Measurements from ENCODE around the gene CDT1. TPM values are rescaled to one million over a fixed set of nuclear protein-coding genes. Genes with fewer than 3 reads are reported as not detected.

The CDT1 gene
- total and polyA plus RNA-seq, 2 experiments from 2014 or later = 32.6 to 187 TPM

DNA sequence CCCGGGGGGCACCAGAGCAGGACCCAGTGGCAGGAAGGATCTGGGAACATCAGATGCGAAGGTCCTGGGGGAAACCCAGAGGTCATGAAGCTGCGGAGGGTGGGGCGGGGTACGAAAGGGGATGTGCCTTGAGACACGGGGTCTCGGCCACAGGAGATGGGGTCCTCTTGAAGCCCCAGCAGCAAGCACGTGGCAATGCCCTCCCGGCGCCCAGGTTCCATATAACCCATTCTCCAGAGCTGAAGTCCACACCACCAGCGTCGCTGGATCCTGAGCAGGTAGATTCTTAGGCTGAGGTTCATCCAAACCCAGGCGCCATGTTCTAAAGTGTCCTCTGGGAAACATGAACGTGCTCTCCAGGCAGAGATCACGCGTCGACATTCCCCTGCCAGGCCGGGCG lies 39.5 kb upstream of the CDT1 start:
- DNase-seq (ENCODE audit: low spot score) (no peak), ATAC-seq (no peak)
- no peaks in the 10 kb centered on the region for H3K27me3 ChIP-seq (ENCODE audit: insufficient read depth)
- H3K4me1 ChIP-seq (ENCODE audit: insufficient read depth) = peaks cover 19% of the 10 kb centered on the region
- H4K20me1 ChIP-seq (replicated peaks; ENCODE audit: insufficient read depth) = no peaks in the 10 kb centered on the region
- H3K36me3 ChIP-seq (ENCODE audit: insufficient read depth) = no peaks in the 10 kb centered on the region
- no peaks in the 10 kb centered on the region for H3K9me2 ChIP-seq (ENCODE audit: insufficient read depth)
- H3K4me1 Mint-ChIP-seq = peaks cover 55% of the 10 kb centered on the region
- H3K4me3 Mint-ChIP-seq = no peak overlapping the region
- TF ChIP-seq EZH2 (IDR thresholded peaks at IDR 0.05; ENCODE audit: low read depth, unreplicated experiment) = no peak
- TF ChIP-seq CTCF (conservative IDR thresholded peaks at IDR 0.05; ENCODE audit: low read depth in 2 of 2) = no peak
- TF ChIP-seq POLR2AphosphoS5 (IDR thresholded peaks at IDR 0.05; ENCODE audit: low read depth) = no peak
- no peak for TF ChIP-seq REST (IDR thresholded peaks at IDR 0.05; ENCODE audit: unreplicated experiment)
- TF ChIP-seq ZNF331 (CRISPR knock-in tag; IDR thresholded peaks at IDR 0.05; ENCODE audit: low read depth) = no peak
- no peak for TF ChIP-seq NANOG (IDR thresholded peaks at IDR 0.05; ENCODE audit: borderline replicate concordance)
- no peak for TF ChIP-seq ZNF114 (CRISPR knock-in tag; IDR thresholded peaks at IDR 0.05)
- TF ChIP-seq STAT1 (IDR thresholded peaks at IDR 0.05; ENCODE audit: unreplicated experiment) = no peak
- no peak for TF ChIP-seq EZH2phosphoT487 (IDR thresholded peaks at IDR 0.05; ENCODE audit: unreplicated experiment)
- no peak for TF ChIP-seq JUNB (IDR thresholded peaks at IDR 0.05; ENCODE audit: unreplicated experiment)
- TF ChIP-seq CREB1 (CRISPR knock-in tag; IDR thresholded peaks at IDR 0.05; ENCODE audit: low read depth) = no peak
- no peak for TF ChIP-seq ETS1 (IDR thresholded peaks at IDR 0.05)
- TF ChIP-seq, protein P1, sequence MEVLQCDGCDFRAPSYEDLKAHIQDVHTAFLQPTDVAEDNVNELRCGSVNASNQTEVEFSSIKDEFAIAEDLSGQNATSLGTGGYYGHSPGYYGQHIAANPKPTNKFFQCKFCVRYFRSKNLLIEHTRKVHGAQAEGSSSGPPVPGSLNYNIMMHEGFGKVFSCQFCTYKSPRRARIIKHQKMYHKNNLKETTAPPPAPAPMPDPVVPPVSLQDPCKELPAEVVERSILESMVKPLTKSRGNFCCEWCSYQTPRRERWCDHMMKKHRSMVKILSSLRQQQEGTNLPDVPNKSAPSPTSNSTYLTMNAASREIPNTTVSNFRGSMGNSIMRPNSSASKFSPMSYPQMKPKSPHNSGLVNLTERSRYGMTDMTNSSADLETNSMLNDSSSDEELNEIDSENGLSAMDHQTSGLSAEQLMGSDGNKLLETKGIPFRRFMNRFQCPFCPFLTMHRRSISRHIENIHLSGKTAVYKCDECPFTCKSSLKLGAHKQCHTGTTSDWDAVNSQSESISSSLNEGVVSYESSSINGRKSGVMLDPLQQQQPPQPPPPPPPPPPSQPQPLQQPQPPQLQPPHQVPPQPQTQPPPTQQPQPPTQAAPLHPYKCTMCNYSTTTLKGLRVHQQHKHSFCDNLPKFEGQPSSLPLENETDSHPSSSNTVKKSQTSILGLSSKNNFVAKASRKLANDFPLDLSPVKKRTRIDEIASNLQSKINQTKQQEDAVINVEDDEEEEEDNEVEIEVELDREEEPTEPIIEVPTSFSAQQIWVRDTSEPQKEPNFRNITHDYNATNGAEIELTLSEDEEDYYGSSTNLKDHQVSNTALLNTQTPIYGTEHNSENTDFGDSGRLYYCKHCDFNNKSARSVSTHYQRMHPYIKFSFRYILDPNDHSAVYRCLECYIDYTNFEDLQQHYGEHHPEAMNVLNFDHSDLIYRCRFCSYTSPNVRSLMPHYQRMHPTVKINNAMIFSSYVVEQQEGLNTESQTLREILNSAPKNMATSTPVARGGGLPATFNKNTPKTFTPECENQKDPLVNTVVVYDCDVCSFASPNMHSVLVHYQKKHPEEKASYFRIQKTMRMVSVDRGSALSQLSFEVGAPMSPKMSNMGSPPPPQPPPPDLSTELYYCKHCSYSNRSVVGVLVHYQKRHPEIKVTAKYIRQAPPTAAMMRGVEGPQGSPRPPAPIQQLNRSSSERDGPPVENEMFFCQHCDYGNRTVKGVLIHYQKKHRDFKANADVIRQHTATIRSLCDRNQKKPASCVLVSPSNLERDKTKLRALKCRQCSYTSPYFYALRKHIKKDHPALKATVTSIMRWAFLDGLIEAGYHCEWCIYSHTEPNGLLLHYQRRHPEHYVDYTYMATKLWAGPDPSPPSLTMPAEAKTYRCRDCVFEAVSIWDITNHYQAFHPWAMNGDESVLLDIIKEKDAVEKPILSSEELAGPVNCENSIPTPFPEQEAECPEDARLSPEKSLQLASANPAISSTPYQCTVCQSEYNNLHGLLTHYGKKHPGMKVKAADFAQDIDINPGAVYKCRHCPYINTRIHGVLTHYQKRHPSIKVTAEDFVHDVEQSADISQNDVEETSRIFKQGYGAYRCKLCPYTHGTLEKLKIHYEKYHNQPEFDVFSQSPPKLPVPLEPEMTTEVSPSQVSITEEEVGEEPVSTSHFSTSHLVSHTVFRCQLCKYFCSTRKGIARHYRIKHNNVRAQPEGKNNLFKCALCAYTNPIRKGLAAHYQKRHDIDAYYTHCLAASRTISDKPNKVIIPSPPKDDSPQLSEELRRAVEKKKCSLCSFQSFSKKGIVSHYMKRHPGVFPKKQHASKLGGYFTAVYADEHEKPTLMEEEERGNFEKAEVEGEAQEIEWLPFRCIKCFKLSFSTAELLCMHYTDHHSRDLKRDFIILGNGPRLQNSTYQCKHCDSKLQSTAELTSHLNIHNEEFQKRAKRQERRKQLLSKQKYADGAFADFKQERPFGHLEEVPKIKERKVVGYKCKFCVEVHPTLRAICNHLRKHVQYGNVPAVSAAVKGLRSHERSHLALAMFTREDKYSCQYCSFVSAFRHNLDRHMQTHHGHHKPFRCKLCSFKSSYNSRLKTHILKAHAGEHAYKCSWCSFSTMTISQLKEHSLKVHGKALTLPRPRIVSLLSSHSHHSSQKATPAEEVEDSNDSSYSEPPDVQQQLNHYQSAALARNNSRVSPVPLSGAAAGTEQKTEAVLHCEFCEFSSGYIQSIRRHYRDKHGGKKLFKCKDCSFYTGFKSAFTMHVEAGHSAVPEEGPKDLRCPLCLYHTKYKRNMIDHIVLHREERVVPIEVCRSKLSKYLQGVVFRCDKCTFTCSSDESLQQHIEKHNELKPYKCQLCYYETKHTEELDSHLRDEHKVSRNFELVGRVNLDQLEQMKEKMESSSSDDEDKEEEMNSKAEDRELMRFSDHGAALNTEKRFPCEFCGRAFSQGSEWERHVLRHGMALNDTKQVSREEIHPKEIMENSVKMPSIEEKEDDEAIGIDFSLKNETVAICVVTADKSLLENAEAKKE (CRISPR knock-in tag; IDR thresholded peaks at IDR 0.05) = no peak
- peak overlapping the region; percentile 57 for H3K27ac Mint-ChIP-seq
- H3K4me2 ChIP-seq = peak overlapping the region; percentile 4; the same call in 1 of the 2 replicates
- H3F3A ChIP-seq (replicated peaks; ENCODE audit: low read depth) = peaks cover 11% of the 10 kb centered on the region; the same call in 1 of the 2 replicates
- H3K36me3 Mint-ChIP-seq (ENCODE audit: low read depth) = no peaks in the 10 kb centered on the region
- H3K9me3 Mint-ChIP-seq = no peaks in the 10 kb centered on the region
- H3K27ac ChIP-seq (ENCODE audit: low read depth) = peak overlapping the region; percentile 89
- H3K27me3 Mint-ChIP-seq (ENCODE audit: insufficient read depth, low read depth, poor library complexity) = peaks cover 18% of the 10 kb centered on the region
- H3K79me2 ChIP-seq (replicated peaks; ENCODE audit: insufficient read depth) = peaks cover 41% of the 10 kb centered on the region
- no peak overlapping the region for H2AFZ ChIP-seq
- H3K4me3 ChIP-seq = no peak overlapping the region
